Natural killer cell (primary cell): Measurements from ENCODE around the gene ILK. TPM values are rescaled to one million over a fixed set of nuclear protein-coding genes. Genes with fewer than 3 reads are reported as not detected.

Experiments
- ATAC-seq, 3 donors: fragments of 150-1000 bp in 2 of 3; fragments of 200-7000 bp in 1 of 3; cut with Tn5 transposase; 1 replicate in 1 of 3; 2 replicates in 2 of 3; pipeline ENCODE4 v1.10.0; 2021; ENCODE audit warnings: mild to moderate bottlenecking in 2 of 3, moderate library complexity in 2 of 3
- DNase-seq, 2 donors: peaks; one replicate each; pipeline versions ENCODE4 v3.0.0 to v3.0.0-alpha.2; 2013 to 2021; ENCODE audit warnings: mixed read lengths in 1 of 2
- H3K27ac ChIP-seq: one replicate; pipeline ENCODE4 v1.5.1; 2013; ENCODE audit warnings: mild to moderate bottlenecking, low read length
- H3K27me3 ChIP-seq: one replicate; pipeline ENCODE4 v1.6.1; 2013; ENCODE audit warnings: low read length; ENCODE audit not compliant: control insufficient read depth, insufficient read depth
- H3K36me3 ChIP-seq: one replicate; pipeline ENCODE4 v1.6.1; 2013; ENCODE audit warnings: low read length; ENCODE audit not compliant: control insufficient read depth, insufficient read depth
- H3K4me1 ChIP-seq: one replicate; pipeline ENCODE4 v1.6.1; 2013; ENCODE audit warnings: low read length; ENCODE audit not compliant: control insufficient read depth, insufficient read depth
- H3K4me3 ChIP-seq: one replicate; pipeline ENCODE4 v1.5.1; 2013; ENCODE audit warnings: low read length
- H3K9me3 ChIP-seq: one replicate; pipeline ENCODE4 v1.6.1; 2013; ENCODE audit warnings: low read length; ENCODE audit not compliant: control insufficient read depth, insufficient read depth
- H3K27ac Mint-ChIP-seq, 2 donors: one replicate each; pipeline ENCODE4 v1.8.0; 2022; ENCODE audit warnings: mild to moderate bottlenecking in 2 of 2, mixed read lengths in 2 of 2, moderate library complexity in 1 of 2
- H3K27me3 Mint-ChIP-seq, 2 donors: one replicate each; pipeline ENCODE4 v1.8.0; 2022; ENCODE audit warnings: low read depth in 2 of 2, mixed read lengths in 2 of 2
- H3K36me3 Mint-ChIP-seq: one replicate; pipeline ENCODE4 v1.8.0; 2022; ENCODE audit warnings: mixed read lengths
- H3K4me1 Mint-ChIP-seq, 2 donors: one replicate each; pipeline ENCODE4 v1.8.0; 2022; ENCODE audit warnings: mixed read lengths in 2 of 2
- H3K4me3 Mint-ChIP-seq: one replicate; pipeline ENCODE4 v1.8.0; 2022; ENCODE audit warnings: mild to moderate bottlenecking, moderate library complexity, mixed read lengths
- H3K9me3 Mint-ChIP-seq, 2 donors: one replicate each; pipeline ENCODE4 v1.8.0; 2022; ENCODE audit warnings: mixed read lengths in 2 of 2
- CTCF ChIP-seq: fragments of 200-600 bp; IDR thresholded peaks from one replicate; pipeline ENCODE4 v1.8.0; 2022; ENCODE audit warnings: antibody characterized with exemption
- WGBS: methylation state at CpG from one replicate; pipeline ENCODE4 v1.1.7; 2013; ENCODE audit warnings: missing lambda C conversion rate; ENCODE audit not compliant: insufficient coverage; 5-methylcytosine and 5-hydroxymethylcytosine counted together
- intact Hi-C: fragments of 100-400 bp; cut with micrococcal nuclease; formaldehyde crosslinking; loops from one replicate; pipeline ENCODE4 v1.14.2; 2022
- total RNA-seq, 4 donors: library from RNA; stranded (reverse); fragments of 120-200 nt in 1 of 4; gene quantifications; one replicate each; pipeline versions ENCODE4 v1.2.3 to v1.2.4, GENCODE V29; 2013 to 2022

The ILK gene
- total RNA-seq, 3 donors from 2014 or later (not counting 1 experiment from before 2014, with no cell fraction given): 109 to 145 (median 142) TPM

- intact Hi-C loops: no loop called here
- ATAC-seq (peak; percentile 67 to 87 (median 79)), DNase-seq (peak in 1 of 2 donors; percentile 66)
- Mint-ChIP-seq H3K27me3 (no peaks in the 10 kb centered on the region), H3K4me1 (peaks cover 9 to 12% of the 10 kb centered on the region in 2 donors), H3K27ac (peak overlapping the region; percentile 10 to 24), H3K36me3 (no peaks in the 10 kb centered on the region), H3K4me3 (peak overlapping the region; percentile 52), H3K9me3 (no peaks in the 10 kb centered on the region)
- no peaks in the 10 kb centered on the region for H3K27me3 ChIP-seq
- peaks cover 9% of the 10 kb centered on the region for H3K4me1 ChIP-seq
- H3K4me3 ChIP-seq: no peak overlapping the region
- WGBS: no CpG with 5 or more reads among the region's 2 CpGs
- H3K27ac ChIP-seq: peak overlapping the region; percentile 11
- TF ChIP-seq CTCF: no peak
- no peaks in the 10 kb centered on the region for H3K36me3 ChIP-seq
- no peaks in the 10 kb centered on the region for H3K9me3 ChIP-seq
Measured at GRCh38 chr11:6627762-6628241, 24.2 kb downstream of the ILK start.

DNA sequence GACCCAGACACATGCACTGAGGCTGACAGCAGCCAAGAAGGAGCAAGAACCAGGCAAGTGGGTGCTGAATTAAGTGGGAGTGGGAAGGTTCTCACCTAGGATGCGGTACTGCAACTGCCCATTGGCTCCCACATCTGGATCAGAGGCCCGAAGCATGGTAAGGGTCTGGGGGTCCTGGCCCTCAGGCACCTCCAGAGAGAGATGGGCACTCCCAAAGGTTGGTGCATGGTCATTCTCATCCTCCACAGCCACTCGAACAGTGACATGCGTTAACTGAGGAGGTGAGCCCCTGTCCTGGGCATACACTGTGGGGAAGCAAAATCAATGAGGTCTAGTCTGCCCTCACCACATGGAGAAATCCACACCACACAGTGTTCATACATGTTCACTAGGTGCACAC lies 25.0 kb downstream of the ILK start:
- H3K9me3 Mint-ChIP-seq: no peaks in the 10 kb centered on the region
- H3K27me3 ChIP-seq: no peaks in the 10 kb centered on the region
- DNase-seq: no peak
- peaks cover 9% of the 10 kb centered on the region for H3K4me1 ChIP-seq
- H3K4me3 Mint-ChIP-seq: no peak overlapping the region
- H3K36me3 ChIP-seq: no peaks in the 10 kb centered on the region
- no peaks in the 10 kb centered on the region for H3K36me3 Mint-ChIP-seq
- no peaks in the 10 kb centered on the region for H3K27me3 Mint-ChIP-seq
- peaks cover 9 to 12% of the 10 kb centered on the region in 2 donors for H3K4me1 Mint-ChIP-seq
- peak overlapping the region in 1 of 2 donors; percentile 10 for H3K27ac Mint-ChIP-seq
- no peaks in the 10 kb centered on the region for H3K9me3 ChIP-seq
- no peak overlapping the region for H3K4me3 ChIP-seq
- no peak for ATAC-seq
- no peak for TF ChIP-seq CTCF
- no peak overlapping the region for H3K27ac ChIP-seq
- WGBS: 97% methylated on average over 4 of the region's 4 CpGs
- intact Hi-C loops: no loop called here

- Mint-ChIP-seq H3K9me3 (no peaks in the 10 kb centered on the region), H3K4me1 (peaks cover 9 to 12% of the 10 kb centered on the region in 2 donors), H3K27ac (no peak overlapping the region), H3K36me3 (no peaks in the 10 kb centered on the region), H3K27me3 (no peaks in the 10 kb centered on the region), H3K4me3 (no peak overlapping the region)
- no peak for ATAC-seq
- intact Hi-C loops: no loop called here
- TF ChIP-seq CTCF: no peak
- no peak overlapping the region for H3K4me3 ChIP-seq
- no peaks in the 10 kb centered on the region for H3K27me3 ChIP-seq
- no peak for DNase-seq
- WGBS: 96% methylated on average over 24 of the region's 24 CpGs
- no peak overlapping the region for H3K27ac ChIP-seq
- H3K36me3 ChIP-seq: no peaks in the 10 kb centered on the region
- peaks cover 9% of the 10 kb centered on the region for H3K4me1 ChIP-seq
- H3K9me3 ChIP-seq: no peaks in the 10 kb centered on the region
Measured at GRCh38 chr11:6629573-6629891, 26.0 kb downstream of the ILK start.

- Histone ChIP-seq H3K27me3 (no peaks in the 10 kb centered on the region), H3K27ac (no peak overlapping the region), H3K4me3 (no peak overlapping the region), H3K36me3 (no peaks in the 10 kb centered on the region), H3K4me1 (peaks cover 9% of the 10 kb centered on the region), H3K9me3 (no peaks in the 10 kb centered on the region)
- DNase-seq (no peak), ATAC-seq (no peak)
- H3K27me3 Mint-ChIP-seq: no peaks in the 10 kb centered on the region
- TF ChIP-seq CTCF: no peak
- WGBS: 97% methylated on average over 102 of the region's 102 CpGs
- peaks cover 9 to 12% of the 10 kb centered on the region in 2 donors for H3K4me1 Mint-ChIP-seq
- intact Hi-C loops: no loop called here
- H3K27ac Mint-ChIP-seq: no peak overlapping the region
- H3K9me3 Mint-ChIP-seq: no peaks in the 10 kb centered on the region
- no peak overlapping the region for H3K4me3 Mint-ChIP-seq
- no peaks in the 10 kb centered on the region for H3K36me3 Mint-ChIP-seq
Measured at GRCh38 chr11:6629892-6630631, 26.5 kb downstream of the ILK start.
